Type B pancreatic cell (in vitro differentiated cells): Measurements from ENCODE around the gene REC8. TPM values are rescaled to one million over a fixed set of nuclear protein-coding genes. Genes with fewer than 3 reads are reported as not detected.

ENCODE experiments used
- DNase-seq: peaks from one replicate; pipeline ENCODE4 v3.0.0; 2021; ENCODE audit warnings: mixed read lengths; ENCODE audit not compliant: unreplicated experiment; ENCODE audit errors: extremely low spot score
- H3K27ac Mint-ChIP-seq: 2 replicates; pipeline ENCODE4 v1.8.0; 2021; ENCODE audit warnings: mild to moderate bottlenecking, mixed read lengths
- H3K27me3 Mint-ChIP-seq: 2 replicates; pipeline ENCODE4 v1.8.0; 2021; ENCODE audit warnings: mixed read lengths
- H3K36me3 Mint-ChIP-seq: 2 replicates; pipeline ENCODE4 v1.8.0; 2021; ENCODE audit warnings: mixed read lengths
- H3K4me1 Mint-ChIP-seq: one replicate; pipeline ENCODE4 v1.8.0; 2021; ENCODE audit warnings: mixed read lengths; ENCODE audit not compliant: unreplicated experiment
- H3K4me3 Mint-ChIP-seq: 2 replicates; pipeline ENCODE4 v1.8.0; 2021; ENCODE audit warnings: mild to moderate bottlenecking, mixed read lengths
- H3K9me3 Mint-ChIP-seq: 2 replicates; pipeline ENCODE4 v1.8.0; 2021; ENCODE audit warnings: mixed read lengths
- total RNA-seq: library from RNA; stranded (reverse); gene quantifications from 2 replicates; pipeline ENCODE4 v1.2.1, GENCODE V29; 2021; ENCODE audit warnings: low replicate concordance
- TF ChIP-seq, protein P1 (sequence below): fragments of 200-600 bp; sonication (generic); conservative IDR thresholded peaks from 2 replicates; pipeline ENCODE4 v1.5.0; 2021; ENCODE audit warnings: antibody characterized with exemption, mild to moderate bottlenecking

REC8 gene
- total RNA-seq, 1 donor from 2014 or later = 221 TPM

DNA sequence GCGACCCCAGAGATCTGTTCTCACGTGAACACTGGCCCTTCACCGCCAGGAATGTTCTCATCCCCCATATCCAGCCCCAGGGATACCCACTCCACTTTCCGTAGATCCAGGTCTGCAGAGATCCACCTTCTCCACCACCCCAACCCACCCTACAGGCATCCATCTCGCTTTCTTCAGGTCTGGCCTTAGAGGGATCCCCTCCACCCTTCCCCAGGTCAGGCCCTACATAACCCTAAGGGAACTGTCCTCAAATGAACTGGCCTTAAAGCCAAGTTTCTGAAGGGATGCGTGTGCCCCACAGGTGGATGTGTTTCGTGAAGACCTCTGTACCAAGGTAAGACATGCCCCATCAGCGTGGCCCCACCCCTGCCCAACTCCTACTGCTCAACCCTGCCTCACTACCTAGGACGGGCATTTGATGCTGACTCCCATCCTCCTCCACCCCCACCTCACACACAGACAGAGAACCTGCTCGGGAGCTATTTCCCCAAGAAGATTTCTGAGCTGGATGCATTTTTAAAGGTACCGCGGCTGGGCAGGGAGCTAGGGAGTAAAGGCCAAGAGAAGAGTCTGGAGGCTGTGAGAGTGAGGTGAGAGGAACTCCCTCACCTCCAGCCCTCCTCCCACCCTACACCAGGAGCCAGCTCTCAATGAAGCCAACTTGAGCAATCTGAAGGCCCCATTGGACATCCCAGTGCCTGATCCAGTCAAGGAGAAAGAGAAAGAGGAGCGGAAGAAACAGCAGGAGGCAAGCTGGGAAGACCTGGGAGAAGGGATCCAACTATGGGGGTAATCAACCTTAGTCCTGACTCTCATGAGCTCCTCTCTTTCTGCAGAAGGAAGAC, 35.0 kb upstream of the REC8 start:
- H3K9me3 Mint-ChIP-seq = no peaks in the 10 kb centered on the region
- no peaks in the 10 kb centered on the region for H3K27me3 Mint-ChIP-seq
- DNase-seq = no peak
- peak overlapping the region; percentile 89 for H3K4me3 Mint-ChIP-seq
- TF ChIP-seq, protein P1, sequence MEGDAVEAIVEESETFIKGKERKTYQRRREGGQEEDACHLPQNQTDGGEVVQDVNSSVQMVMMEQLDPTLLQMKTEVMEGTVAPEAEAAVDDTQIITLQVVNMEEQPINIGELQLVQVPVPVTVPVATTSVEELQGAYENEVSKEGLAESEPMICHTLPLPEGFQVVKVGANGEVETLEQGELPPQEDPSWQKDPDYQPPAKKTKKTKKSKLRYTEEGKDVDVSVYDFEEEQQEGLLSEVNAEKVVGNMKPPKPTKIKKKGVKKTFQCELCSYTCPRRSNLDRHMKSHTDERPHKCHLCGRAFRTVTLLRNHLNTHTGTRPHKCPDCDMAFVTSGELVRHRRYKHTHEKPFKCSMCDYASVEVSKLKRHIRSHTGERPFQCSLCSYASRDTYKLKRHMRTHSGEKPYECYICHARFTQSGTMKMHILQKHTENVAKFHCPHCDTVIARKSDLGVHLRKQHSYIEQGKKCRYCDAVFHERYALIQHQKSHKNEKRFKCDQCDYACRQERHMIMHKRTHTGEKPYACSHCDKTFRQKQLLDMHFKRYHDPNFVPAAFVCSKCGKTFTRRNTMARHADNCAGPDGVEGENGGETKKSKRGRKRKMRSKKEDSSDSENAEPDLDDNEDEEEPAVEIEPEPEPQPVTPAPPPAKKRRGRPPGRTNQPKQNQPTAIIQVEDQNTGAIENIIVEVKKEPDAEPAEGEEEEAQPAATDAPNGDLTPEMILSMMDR = no peak
- peak overlapping the region; percentile 77 for H3K27ac Mint-ChIP-seq
- peaks cover 20% of the 10 kb centered on the region for H3K36me3 Mint-ChIP-seq
- peaks cover 31% of the 10 kb centered on the region for H3K4me1 Mint-ChIP-seq

DNA sequence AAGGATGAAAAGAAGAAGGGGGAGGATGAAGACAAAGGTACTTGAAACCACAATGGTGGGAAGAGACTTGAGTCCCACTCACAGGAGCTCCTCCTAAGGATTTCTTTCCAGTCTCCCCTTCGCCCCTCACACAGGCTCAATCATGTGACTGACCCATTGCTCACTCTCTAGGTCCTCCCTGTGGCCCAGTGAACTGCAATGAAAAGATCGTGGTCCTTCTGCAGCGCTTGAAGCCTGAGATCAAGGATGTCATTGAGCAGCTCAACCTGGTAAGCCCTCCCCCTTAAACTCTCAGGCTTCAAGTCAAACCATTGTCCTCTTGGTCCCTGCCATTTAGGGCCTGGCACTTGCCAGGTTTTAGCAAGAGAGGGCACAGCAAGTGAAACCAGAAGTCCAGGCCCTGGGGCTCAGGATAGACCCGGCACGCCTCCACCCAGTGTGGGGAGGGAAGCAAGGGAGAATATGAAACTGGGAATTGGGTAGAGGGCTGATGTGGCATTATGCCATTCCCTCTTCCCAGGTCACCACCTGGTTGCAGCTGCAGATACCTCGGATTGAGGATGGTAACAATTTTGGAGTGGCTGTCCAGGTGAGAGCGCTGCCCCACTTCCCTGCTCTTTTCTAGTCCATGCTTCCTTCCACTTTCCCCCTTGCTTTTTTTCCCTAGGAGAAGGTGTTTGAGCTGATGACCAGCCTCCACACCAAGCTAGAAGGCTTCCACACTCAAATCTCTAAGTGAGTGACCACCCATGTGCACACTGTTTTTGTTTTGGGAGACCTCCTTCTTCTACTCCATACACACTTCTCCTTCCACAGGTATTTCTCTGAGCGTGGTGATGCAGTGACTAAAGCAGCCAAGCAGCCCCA, 34.1 kb upstream of the REC8 start:
- Mint-ChIP-seq H3K4me1 (peaks cover 34% of the 10 kb centered on the region), H3K27me3 (no peaks in the 10 kb centered on the region), H3K9me3 (no peaks in the 10 kb centered on the region), H3K36me3 (peaks cover 20% of the 10 kb centered on the region), H3K27ac (no peak overlapping the region), H3K4me3 (peak overlapping the region; percentile 89)
- DNase-seq = no peak
- TF ChIP-seq, protein P1 = no peak

DNA sequence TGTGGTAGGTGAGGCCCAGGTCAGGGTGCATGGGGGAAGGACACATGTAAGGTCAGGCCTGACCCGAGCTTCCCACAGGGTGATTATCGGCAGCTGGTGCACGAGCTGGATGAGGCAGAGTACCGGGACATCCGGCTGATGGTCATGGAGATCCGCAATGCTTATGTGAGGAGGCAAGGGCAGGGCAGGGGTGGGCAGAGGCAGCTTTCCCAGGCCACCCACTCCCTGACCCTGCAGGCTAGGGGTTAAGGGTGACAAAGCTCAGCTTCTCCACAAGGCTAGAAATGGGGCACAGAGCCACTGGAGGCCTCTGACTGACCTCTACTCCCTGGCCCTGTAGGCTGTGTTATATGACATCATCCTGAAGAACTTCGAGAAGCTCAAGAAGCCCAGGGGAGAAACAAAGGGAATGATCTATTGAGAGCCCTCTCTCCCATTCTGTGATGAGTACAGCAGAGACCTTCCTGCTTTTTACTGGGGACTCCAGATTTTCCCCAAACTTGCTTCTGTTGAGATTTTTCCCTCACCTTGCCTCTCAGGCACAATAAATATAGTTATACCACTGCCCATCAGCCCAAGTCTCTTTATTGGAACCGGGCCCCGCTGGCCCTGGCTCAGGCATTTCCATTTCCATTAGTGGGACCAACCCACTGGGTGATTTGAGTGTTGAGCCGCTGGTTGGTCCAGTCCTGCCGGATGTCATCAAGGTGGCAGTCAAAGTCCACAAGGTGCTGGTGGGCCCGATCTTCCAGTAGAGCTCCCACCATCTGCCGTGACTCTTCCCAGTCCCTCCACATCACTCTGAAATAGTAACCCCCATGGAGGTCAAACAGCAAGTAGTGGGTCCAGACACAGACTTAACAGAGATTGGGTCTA, 33.2 kb upstream of the REC8 start:
- peak overlapping the region; percentile 89 for H3K4me3 Mint-ChIP-seq
- H3K36me3 Mint-ChIP-seq = peaks cover 20% of the 10 kb centered on the region
- no peak overlapping the region for H3K27ac Mint-ChIP-seq

DNA sequence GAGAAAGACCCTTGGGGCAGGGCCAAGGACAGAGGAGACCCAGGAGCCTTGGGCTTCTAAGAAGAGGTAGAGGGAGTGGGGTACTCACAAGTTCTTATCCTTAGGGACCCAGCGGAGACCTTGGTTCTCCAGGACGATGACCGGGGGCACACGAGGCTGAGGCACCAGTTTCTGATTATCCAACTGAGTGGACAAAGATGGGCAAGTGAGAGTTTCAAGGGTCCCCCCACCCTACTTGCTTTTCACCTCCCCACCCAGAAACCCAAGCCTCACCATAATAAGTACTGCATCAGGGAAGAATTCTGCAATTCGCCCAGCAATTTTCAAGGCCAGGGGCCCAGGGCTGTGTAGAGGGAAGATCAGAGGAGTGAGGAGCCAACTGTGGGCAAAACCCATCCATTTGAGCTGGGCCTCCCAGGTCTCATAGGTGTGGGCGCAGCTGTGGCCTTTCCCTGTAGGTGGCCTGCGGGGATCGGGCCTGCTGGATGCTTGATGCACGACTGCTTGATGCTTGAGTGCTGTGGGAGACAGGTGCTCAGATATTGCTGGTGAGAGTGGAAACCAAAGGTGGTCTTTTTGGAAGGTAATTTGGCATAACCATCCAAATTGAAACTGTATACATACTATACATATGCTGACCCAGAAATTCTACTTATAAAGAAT, 32.5 kb upstream of the REC8 start:
- DNase-seq = no peak
- Mint-ChIP-seq H3K9me3 (no peaks in the 10 kb centered on the region), H3K4me1 (peaks cover 41% of the 10 kb centered on the region), H3K36me3 (peaks cover 20% of the 10 kb centered on the region), H3K4me3 (peak overlapping the region; percentile 89), H3K27ac (no peak overlapping the region), H3K27me3 (no peaks in the 10 kb centered on the region)
- TF ChIP-seq, protein P1 = no peak

More for the DNA sequence above, 33.2 kb upstream of the REC8 start:
- no peaks in the 10 kb centered on the region for H3K9me3 Mint-ChIP-seq
- peaks cover 41% of the 10 kb centered on the region for H3K4me1 Mint-ChIP-seq
- no peaks in the 10 kb centered on the region for H3K27me3 Mint-ChIP-seq
- no peak for DNase-seq
- TF ChIP-seq, protein P1 = no peak
